SK-N-MC (cell line): Measurements from ENCODE around the gene ERFE.

ENCODE experiments used
- EZH2 ChIP-seq: fragments of 200-600 bp; sonication (generic); IDR thresholded peaks from one replicate; pipeline ENCODE4 v1.6.1; 2017; ENCODE audit warnings: antibody characterized with exemption
- POLR2AphosphoS5 ChIP-seq: IDR thresholded peaks from 2 replicates; pipeline ENCODE4 v1.6.1; 2012; ENCODE audit warnings: mild to moderate bottlenecking, low read depth, low read length, borderline replicate concordance

DNA sequence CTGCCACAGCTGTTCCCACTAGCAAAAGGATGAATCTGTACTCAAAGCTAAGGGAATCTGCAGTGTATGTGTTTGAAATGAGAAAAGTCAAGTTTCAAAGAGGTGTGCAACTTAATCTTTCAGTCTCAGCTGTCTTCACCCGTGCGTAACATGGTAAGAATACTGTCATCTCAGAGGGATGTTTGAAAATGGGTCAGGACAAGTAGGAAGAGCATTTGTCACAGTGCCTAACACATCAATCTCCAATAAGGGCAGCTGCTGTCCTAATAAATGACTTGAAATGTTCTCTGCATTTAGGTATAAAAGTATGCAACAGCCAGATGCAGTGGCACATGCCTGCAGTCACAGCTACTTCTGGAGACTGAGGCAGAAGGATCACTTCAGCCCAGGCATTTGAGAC, 31.7 kb downstream of the ERFE start:
- TF ChIP-seq EZH2, result no peak
- TF ChIP-seq POLR2AphosphoS5, result no peak
